Left kidney (tissue), 2 donors: Measurements from ENCODE around the gene SMARCA2. TPM values are rescaled to one million over a fixed set of nuclear protein-coding genes. Genes with fewer than 3 reads are reported as not detected.
A peak's percentile ranks its signal among the peaks of the same experiment; 100 is the strongest.

Experiments used
- DNase-seq: peaks from one replicate; pipeline ENCODE4 v3.0.0-alpha.2; 2013
- polyA plus RNA-seq: library from polyadenylated mRNA; unstranded; fragments of 120-200 nt; gene quantifications from one replicate; pipeline ENCODE4 v1.2.1, GENCODE V29; 2013; ENCODE audit not compliant: insufficient read length

The SMARCA2 gene
- polyA plus RNA-seq, 1 donor: 137 TPM

GRCh38 chr9:2210201-2210600, 195.1 kb downstream of the SMARCA2 start:
- no peak for DNase-seq

- DNase-seq: no peak
Observed at GRCh38 chr9:2213830-2214468, 198.8 kb downstream of the SMARCA2 start.

- no peak for DNase-seq
Observed at GRCh38 chr9:2214707-2215106, 199.6 kb downstream of the SMARCA2 start.

- DNase-seq: no peak
Observed at GRCh38 chr9:2215921-2216441, 200.8 kb downstream of the SMARCA2 start.

- DNase-seq: no peak
Observed at GRCh38 chr9:2216591-2216990, 201.4 kb downstream of the SMARCA2 start.

GRCh38 chr9:2217540-2217939, 202.4 kb downstream of the SMARCA2 start:
- no peak for DNase-seq

- no peak for DNase-seq
Observed at GRCh38 chr9:2220036-2220435, 204.9 kb downstream of the SMARCA2 start.

- DNase-seq: no peak
Observed at GRCh38 chr9:2227144-2227867, 212.2 kb downstream of the SMARCA2 start.

- no peak for DNase-seq
Observed at GRCh38 chr9:2228132-2228531, 213.0 kb downstream of the SMARCA2 start.

- no peak for DNase-seq
Observed at GRCh38 chr9:2228641-2229040, 213.5 kb downstream of the SMARCA2 start.

GRCh38 chr9:2229109-2229721, 214.1 kb downstream of the SMARCA2 start:
- no peak for DNase-seq

GRCh38 chr9:2230362-2230761, 215.2 kb downstream of the SMARCA2 start:
- DNase-seq: no peak

GRCh38 chr9:2231101-2231500, 216.0 kb downstream of the SMARCA2 start:
- no peak for DNase-seq

- no peak for DNase-seq
Observed at GRCh38 chr9:2231829-2232228, 216.7 kb downstream of the SMARCA2 start.

- DNase-seq: no peak
Observed at GRCh38 chr9:2233274-2233673, 218.1 kb downstream of the SMARCA2 start.

GRCh38 chr9:2234371-2234893, 219.3 kb downstream of the SMARCA2 start:
- peak; percentile 69 for DNase-seq

- DNase-seq: no peak
Observed at GRCh38 chr9:2235623-2236022, 220.5 kb downstream of the SMARCA2 start.

- no peak for DNase-seq
Observed at GRCh38 chr9:2236850-2237249, 221.7 kb downstream of the SMARCA2 start.

GRCh38 chr9:2241461-2241835, 226.3 kb downstream of the SMARCA2 start:
- DNase-seq: peak; percentile 86

GRCh38 chr9:2241836-2242741, 226.9 kb downstream of the SMARCA2 start:
- DNase-seq: peak; percentile 92

- DNase-seq: no peak
Observed at GRCh38 chr9:2242831-2243330, 227.7 kb downstream of the SMARCA2 start.
